WTC11 (cell line): ENCODE data around the gene ZNF423.

ENCODE experiments used
- CBFB ChIP-seq: sonication (generic); formaldehyde crosslinking; IDR thresholded peaks from 2 replicates; pipeline ENCODE4 v1.8.1; 2022; ENCODE audit warnings: mild to moderate bottlenecking, low read depth, missing genetic modification reagents
- CTCF ChIP-seq: fragments of 200-600 bp; IDR thresholded peaks from 2 replicates; pipeline ENCODE4 v1.8.0; 2022; ENCODE audit warnings: antibody characterized with exemption
- E2F1 ChIP-seq: sonication (generic); formaldehyde crosslinking; IDR thresholded peaks from 2 replicates; pipeline ENCODE4 v1.8.0; 2022; ENCODE audit warnings: mild to moderate bottlenecking, missing genetic modification reagents
- FOXJ3 ChIP-seq: sonication (generic); formaldehyde crosslinking; IDR thresholded peaks from 2 replicates; pipeline ENCODE4 v1.9.0; 2021; ENCODE audit warnings: missing genetic modification reagents, mild to moderate bottlenecking, borderline replicate concordance
- FOXP1 ChIP-seq: sonication (generic); formaldehyde crosslinking; IDR thresholded peaks from 2 replicates; pipeline ENCODE4 v1.8.0; 2022; ENCODE audit warnings: missing genetic modification reagents, mild to moderate bottlenecking, moderate library complexity, borderline replicate concordance
- HMGXB4 ChIP-seq: sonication (generic); formaldehyde crosslinking; IDR thresholded peaks from 2 replicates; pipeline ENCODE4 v1.8.1; 2023; ENCODE audit warnings: mild to moderate bottlenecking, moderate library complexity, missing genetic modification reagents
- MYBL2 ChIP-seq: sonication (generic); formaldehyde crosslinking; IDR thresholded peaks from 2 replicates; pipeline ENCODE4 v1.8.1; 2023; ENCODE audit warnings: mild to moderate bottlenecking, moderate library complexity, missing genetic modification reagents
- OVOL2 ChIP-seq: fragments of 250-450 bp; sonication (Bioruptor Pico); IDR thresholded peaks from 2 replicates; pipeline ENCODE4 v1.9.0; 2021; ENCODE audit warnings: mild to moderate bottlenecking, borderline replicate concordance
- SP1 ChIP-seq: sonication (generic); formaldehyde crosslinking; conservative IDR thresholded peaks from 2 replicates; pipeline ENCODE4 v1.8.1; 2022; ENCODE audit warnings: missing genetic modification reagents
- TP53 ChIP-seq: sonication (generic); formaldehyde crosslinking; IDR thresholded peaks from 2 replicates; pipeline ENCODE4 v1.8.1; 2023; ENCODE audit warnings: mild to moderate bottlenecking, missing genetic modification reagents
- USF2 ChIP-seq: sonication (generic); formaldehyde crosslinking; IDR thresholded peaks from 2 replicates; pipeline ENCODE4 v1.8.1; 2023; ENCODE audit warnings: mild to moderate bottlenecking, missing genetic modification reagents, moderate library complexity
- ZNF121 ChIP-seq: sonication (generic); formaldehyde crosslinking; IDR thresholded peaks from 2 replicates; pipeline ENCODE4 v1.8.0; 2023; ENCODE audit warnings: missing genetic modification reagents
- ZNF138 ChIP-seq: sonication (generic); formaldehyde crosslinking; conservative IDR thresholded peaks from 2 replicates; pipeline ENCODE4 v1.8.1; 2022; ENCODE audit warnings: mild to moderate bottlenecking, moderate library complexity, missing genetic modification reagents
- ZNF423 ChIP-seq: fragments of 250-450 bp; sonication (Bioruptor Pico); IDR thresholded peaks from 2 replicates; pipeline ENCODE4 v2.1.2; 2022; ENCODE audit warnings: mild to moderate bottlenecking, moderate library complexity

DNA sequence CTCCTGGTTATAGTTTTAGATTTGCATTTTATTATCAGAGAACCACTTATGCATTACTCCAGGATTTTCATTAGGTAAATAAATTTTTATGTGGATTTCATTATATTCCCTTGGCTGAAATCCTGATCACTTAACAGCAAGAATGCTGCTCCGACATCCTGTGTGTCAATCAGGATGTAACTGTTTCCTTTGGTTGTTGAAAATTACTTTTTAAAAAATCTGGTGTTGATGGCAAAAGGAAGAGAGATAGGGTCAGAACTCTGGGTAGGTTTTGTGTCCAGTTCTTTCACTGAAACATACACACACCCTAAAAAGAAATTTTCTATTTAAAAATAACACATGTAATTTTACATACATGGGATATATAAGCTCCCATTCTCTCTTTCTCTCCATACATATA is 30.9 kb downstream of the ZNF423 start:
- no peak for TF ChIP-seq MYBL2 (CRISPR knock-in tag)
- TF ChIP-seq FOXJ3, result no peak
- no peak for TF ChIP-seq CBFB (CRISPR knock-in tag)
- TF ChIP-seq TP53, result no peak
- no peak for TF ChIP-seq ZNF121 (CRISPR knock-in tag)
- TF ChIP-seq ZNF138 (CRISPR knock-in tag), result no peak
- TF ChIP-seq CTCF, result no peak
- TF ChIP-seq HMGXB4 (CRISPR knock-in tag), result no peak
- no peak for TF ChIP-seq E2F1
- no peak for TF ChIP-seq ZNF423 (CRISPR knock-in tag)
- no peak for TF ChIP-seq USF2 (CRISPR knock-in tag)
- no peak for TF ChIP-seq SP1 (CRISPR knock-in tag)
- no peak for TF ChIP-seq FOXP1 (CRISPR knock-in tag)
- TF ChIP-seq OVOL2 (CRISPR knock-in tag), result no peak
